Kidney (tissue), 14 donors: ENCODE data around the gene HRH1. TPM values are rescaled to one million over a fixed set of nuclear protein-coding genes. Genes with fewer than 3 reads are reported as not detected.
"Not testable (repeated sequence)": the region's sequence is repeated elsewhere in the genome, so short reads cannot be mapped to it uniquely, and the experiment has no call there.

Source experiments
- DNase-seq, 5 donors: peaks; one replicate each; pipeline ENCODE4 v3.0.0-alpha.2; 2013 to 2020
- FAIRE-seq: peaks from 2 replicates; lab custom pipeline; 2012; peaks lifted over from hg19 to GRCh38; lab: Jason Lieb, UNC
- H3K27ac ChIP-seq, 2 donors: one replicate each; pipeline ENCODE4 v1.7.0; 2013; ENCODE audit warnings: low read depth in 2 of 2, low read length in 2 of 2, inconsistent platforms in 1 of 2
- H3K27me3 ChIP-seq: one replicate; pipeline ENCODE4 v1.7.1; 2013; ENCODE audit warnings: low read length, inconsistent platforms; ENCODE audit not compliant: control insufficient read depth, insufficient read depth
- H3K36me3 ChIP-seq, 3 donors: one replicate each; pipeline versions ENCODE4 v1.7.0 to v1.7.1; 2013; ENCODE audit warnings: low read length in 3 of 3, control low read depth in 1 of 3, inconsistent platforms in 1 of 3; ENCODE audit not compliant: insufficient read depth in 3 of 3, control insufficient read depth in 2 of 3
- H3K4me1 ChIP-seq, 3 donors: one replicate each; pipeline versions ENCODE4 v1.7.0 to v1.7.1; 2013; ENCODE audit warnings: low read length in 3 of 3, inconsistent platforms in 1 of 3, low read depth in 1 of 3; ENCODE audit not compliant: control insufficient read depth in 2 of 3, insufficient read depth in 2 of 3
- H3K4me3 ChIP-seq, 3 donors: one replicate each; pipeline versions ENCODE4 v1.7.0 to v1.8.1; 2013; ENCODE audit warnings: low read length in 3 of 3, control low read depth in 1 of 3, inconsistent platforms in 1 of 3
- H3K9ac ChIP-seq, 3 donors: one replicate each; pipeline versions ENCODE4 v1.7.0 to v1.7.1; 2013; ENCODE audit warnings: low read length in 3 of 3, control low read depth in 1 of 3, inconsistent platforms in 1 of 3
- H3K9me3 ChIP-seq, 3 donors: one replicate each; pipeline versions ENCODE4 v1.7.0 to v1.7.1; 2013; ENCODE audit warnings: low read length in 3 of 3, control low read depth in 1 of 3, inconsistent platforms in 1 of 3; ENCODE audit not compliant: control insufficient read depth in 2 of 3, insufficient read depth in 1 of 3
- CTCF ChIP-seq: IDR thresholded peaks from 3 replicates; pipeline ENCODE4 v1.5.1; 2012; ENCODE audit warnings: mild to moderate bottlenecking, moderate library complexity, borderline replicate concordance; ENCODE audit not compliant: insufficient read depth; ENCODE audit errors: extremely low read depth
- intact Hi-C: fragments of 100-400 bp; cut with DNase I; formaldehyde crosslinking; loops from one replicate; pipeline ENCODE4 v1.11.1; 2022
- polyA plus RNA-seq: library from polyadenylated mRNA; stranded (reverse); fragments of 350-450 nt; fragmentation: Illumina TruSeq; extraction: RNeasy Lipid Tissue Mini Kit (QIAGEN cat#74804); gene quantifications from one replicate; pipeline ENCODE4 v1.2.3, GENCODE V29; 2014; ENCODE audit warnings: low read depth, low replicate concordance; ENCODE audit not compliant: insufficient read depth
- total RNA-seq: library from RNA; stranded (reverse); fragmentation: NEBNext Ultra II Directional; extraction: Animal tissue kit (Norgen Biotek cat#: 25700); gene quantifications from one replicate; pipeline ENCODE4 v1.2.1, GENCODE V29; 2021
- donor health status: control.
- donor health status: control.
- donor health status: control.
- donor health status: control.
- donor health status: control.
- donor health status: DM: yes; HTN: yes; CAD: no.
- donor health status: Normal renal cell carcinoma (clear cell type).

The HRH1 gene
- total and polyA plus RNA-seq, 2 donors from 2014 or later = 1.9 to 32.3 TPM

GRCh38 chr3:11213810-11214450, 59.6 kb downstream of the HRH1 start:
- no peaks in the 10 kb centered on the region for H3K9me3 ChIP-seq

GRCh38 chr3:11214451-11214978, 60.2 kb downstream of the HRH1 start:
- H3K36me3 ChIP-seq = no peaks in the 10 kb centered on the region
- H3K9ac ChIP-seq = no peak overlapping the region
- no peak overlapping the region for H3K4me3 ChIP-seq
- DNase-seq (peak in 2 of 5 donors; percentile 33 to 49), FAIRE-seq (no peak)
- no peaks in the 10 kb centered on the region for H3K4me1 ChIP-seq
- no peaks in the 10 kb centered on the region for H3K9me3 ChIP-seq
- intact Hi-C loops = no loop called here
- H3K27me3 ChIP-seq = no peaks in the 10 kb centered on the region
- no peak for TF ChIP-seq CTCF
- no peak overlapping the region for H3K27ac ChIP-seq

More at GRCh38 chr3:11213810-11214450, 59.6 kb downstream of the HRH1 start:
- Histone ChIP-seq H3K27me3 (no peaks in the 10 kb centered on the region), H3K9ac (no peak overlapping the region), H3K4me3 (no peak overlapping the region), H3K4me1 (no peaks in the 10 kb centered on the region), H3K27ac (no peak overlapping the region), H3K36me3 (no peaks in the 10 kb centered on the region)
- intact Hi-C loops = no loop called here
- DNase-seq (peak in 2 of 5 donors; percentile 25 to 51), FAIRE-seq (no peak)
- TF ChIP-seq CTCF = no peak

- H3K4me3 ChIP-seq, DNase-seq, H3K4me1 ChIP-seq, intact Hi-C loops, H3K9me3 ChIP-seq, H3K9ac ChIP-seq, H3K27me3 ChIP-seq, H3K36me3 ChIP-seq, FAIRE-seq, H3K27ac ChIP-seq: not testable (repeated sequence)
Measured at GRCh38 chr3:11217370-11217769, 63.1 kb downstream of the HRH1 start.

GRCh38 chr3:11220230-11220629, 65.9 kb downstream of the HRH1 start:
- Histone ChIP-seq H3K4me3 (no peak overlapping the region), H3K9ac (no peak overlapping the region), H3K36me3 (no peaks in the 10 kb centered on the region), H3K9me3 (no peaks in the 10 kb centered on the region), H3K27ac (no peak overlapping the region), H3K4me1 (no peaks in the 10 kb centered on the region), H3K27me3 (no peaks in the 10 kb centered on the region)
- intact Hi-C loops = no loop called here
- FAIRE-seq (no peak), DNase-seq (peak in 1 of 5 donors; percentile 10)
- TF ChIP-seq CTCF = no peak
